Upper lobe of left lung (tissue), 6 donors: ENCODE measurements around the gene INKA1. TPM values are rescaled to one million over a fixed set of nuclear protein-coding genes. Genes with fewer than 3 reads are reported as not detected.
A peak's percentile ranks its signal among the peaks of the same experiment; 100 is the strongest.

Source experiments
- ATAC-seq, 2 donors: fragments of 200-7000 bp; cut with Tn5 transposase; one replicate each; pipeline ENCODE4 v1.9.1; 2022; ENCODE audit warnings: mild to moderate bottlenecking in 2 of 2, moderate library complexity in 2 of 2; ENCODE audit not compliant: low FRiP score in 2 of 2
- DNase-seq, 2 donors: peaks; one replicate each; pipeline ENCODE4 v3.0.0-alpha.2; 2019 to 2020
- H3K27ac ChIP-seq, 4 donors: fragments of 200-600 bp; sonication (generic); one replicate each; pipeline ENCODE4 v1.5.1; 2016 to 2019
- H3K27me3 ChIP-seq, 4 donors: fragments of 200-600 bp; sonication (generic); one replicate each; pipeline ENCODE4 v1.5.1; 2017 to 2019
- H3K36me3 ChIP-seq, 4 donors: fragments of 200-600 bp; sonication (generic); one replicate each; pipeline ENCODE4 v1.5.1; 2016 to 2019
- H3K4me1 ChIP-seq, 4 donors: fragments of 200-600 bp; sonication (generic); one replicate each; pipeline ENCODE4 v1.5.1; 2018 to 2019
- H3K4me3 ChIP-seq, 4 donors: fragments of 200-600 bp; sonication (generic); one replicate each; pipeline ENCODE4 v1.5.1; 2017 to 2019; ENCODE audit warnings: mild to moderate bottlenecking in 2 of 4, moderate library complexity in 1 of 4
- H3K9me3 ChIP-seq, 4 donors: fragments of 200-600 bp; sonication (generic); one replicate each; pipeline ENCODE4 v1.5.1; 2018 to 2019
- CTCF ChIP-seq, 6 experiments: fragments of 450-650 bp in 4 of 6; fragments of 200-600 bp in 2 of 6; sonication (generic) in 2 of 6; IDR thresholded peaks; one replicate each; pipeline ENCODE4 v1.5.1; 2016 to 2019; ENCODE audit warnings: antibody characterized with exemption in 6 of 6
- EP300 ChIP-seq, 4 donors: sonication (generic); formaldehyde crosslinking; IDR thresholded peaks; one replicate each; pipeline ENCODE4 v1.5.1; 2017; ENCODE audit warnings: antibody characterized with exemption in 4 of 4, control low read depth in 2 of 4
- POLR2A ChIP-seq, 4 donors: fragments of 450-650 bp; IDR thresholded peaks; one replicate each; pipeline ENCODE4 v1.5.1; 2016 to 2017; ENCODE audit warnings: antibody characterized with exemption in 4 of 4, mild to moderate bottlenecking in 2 of 4
- POLR2AphosphoS5 ChIP-seq, 2 donors: sonication (generic); formaldehyde crosslinking; IDR thresholded peaks; one replicate each; pipeline ENCODE4 v1.5.1; 2017; ENCODE audit warnings: antibody characterized with exemption in 2 of 2
- WGBS, 2 donors: methylation state at CpG; one replicate each; pipeline ENCODE4 v1.1.5; 2017 to 2018; 5-methylcytosine and 5-hydroxymethylcytosine counted together
- total RNA-seq, 6 donors: library from RNA; depleted of rRNA in 4 of 6; stranded (reverse); fragments of >200 nt in 4 of 6; gene quantifications; one replicate each; pipeline versions ENCODE4 v1.1.0 to v1.2.1, GENCODE V29; 2016 to 2021
- donor health status: DM: no; HTN: no; CAD: no; lungs with moderate emphysema.
- donor health status: DM: no; HTN: yes; CAD: no; lungs with severe emphysema.

The INKA1 gene
- total RNA-seq, 6 donors from 2014 or later: 5.0 to 13.6 (median 7.4) TPM

- Histone ChIP-seq H3K36me3 (peaks cover 0 to 22% (median 3%) of the 10 kb centered on the region in 4 donors), H3K9me3 (no peaks in the 10 kb centered on the region), H3K4me1 (peaks cover 28 to 46% (median 29%) of the 10 kb centered on the region in 4 donors), H3K27me3 (no peaks in the 10 kb centered on the region), H3K4me3 (peak within 1 kb of the TSS; percentile 87 to 96 (median 88)), H3K27ac (peak within 1 kb of the TSS; percentile 93 to 99 (median 96))
- peak; percentile 99 to 100 for ATAC-seq
- DNase-seq: peak; percentile 100
- 4% methylated on average over 24 of the region's 55 CpGs; no CpG with 5 or more reads in 1 of the 2 donors for WGBS, 2 donors
- TF ChIP-seq EP300 (IDR thresholded peaks at IDR 0.05) (no peak), CTCF (IDR thresholded peaks at IDR 0.05) (peak in 4 of 6 experiments; percentile 29 to 33 (median 32)), POLR2A (IDR thresholded peaks at IDR 0.05) (peak; percentile 65 to 93 (median 72)), POLR2AphosphoS5 (IDR thresholded peaks at IDR 0.05) (peak; percentile 85 to 93)
These were observed 16.5 kb upstream of the INKA1 start, which contains the start of gene IP6K1 for GRCh38 chr3:49786357-49787181. Gene IP6K1 (minus strand): TSS chr3:49786542. CDS start chr3:49748040, 38,502 bp downstream.

GRCh38 chr3:49787182-49787464 is 15.9 kb upstream of the INKA1 start:
- no peak for ATAC-seq
- peaks cover 25 to 40% (median 28%) of the 10 kb centered on the region in 4 donors for H3K4me1 ChIP-seq
- peak overlapping the region; percentile 93 to 99 (median 96) for H3K27ac ChIP-seq
- DNase-seq: no peak
- 73% methylated on average over 3 of the region's 3 CpGs for WGBS, 2 donors
- peak overlapping the region in 2 of 4 donors; percentile 87 to 88 for H3K4me3 ChIP-seq
- peaks cover 0 to 18% (median 0%) of the 10 kb centered on the region in 4 donors for H3K36me3 ChIP-seq
- TF ChIP-seq EP300 (IDR thresholded peaks at IDR 0.05) (no peak), CTCF (IDR thresholded peaks at IDR 0.05) (no peak), POLR2A (IDR thresholded peaks at IDR 0.05) (no peak), POLR2AphosphoS5 (IDR thresholded peaks at IDR 0.05) (no peak)
- no peaks in the 10 kb centered on the region for H3K9me3 ChIP-seq
- no peaks in the 10 kb centered on the region for H3K27me3 ChIP-seq

GRCh38 chr3:49787536-49787935 is 15.5 kb upstream of the INKA1 start:
- no peak for ATAC-seq

GRCh38 chr3:49788056-49788455 is 15.0 kb upstream of the INKA1 start:
- Histone ChIP-seq H3K27ac (no peak overlapping the region), H3K9me3 (no peaks in the 10 kb centered on the region), H3K36me3 (peaks cover 0 to 12% (median 0%) of the 10 kb centered on the region in 4 donors), H3K4me1 (peaks cover 25 to 34% (median 28%) of the 10 kb centered on the region in 4 donors), H3K27me3 (no peaks in the 10 kb centered on the region), H3K4me3 (no peak overlapping the region)
- 97 to 100% methylated on average over 2 of the region's 2 CpGs for WGBS, 2 donors
- TF ChIP-seq EP300 (IDR thresholded peaks at IDR 0.05) (no peak), POLR2A (IDR thresholded peaks at IDR 0.05) (no peak), CTCF (IDR thresholded peaks at IDR 0.05) (no peak)
- no peak for ATAC-seq
- no peak for DNase-seq

More at GRCh38 chr3:49787536-49787935, 15.5 kb upstream of the INKA1 start:
- Histone ChIP-seq H3K9me3 (no peaks in the 10 kb centered on the region), H3K4me3 (no peak overlapping the region), H3K4me1 (peaks cover 25 to 36% (median 28%) of the 10 kb centered on the region in 4 donors), H3K27me3 (no peaks in the 10 kb centered on the region), H3K36me3 (peaks cover 0 to 14% (median 0%) of the 10 kb centered on the region in 4 donors), H3K27ac (peak overlapping the region in 2 of 4 donors; percentile 93 to 99)
- DNase-seq: no peak
- 87 to 90% methylated on average over 5 of the region's 5 CpGs for WGBS, 2 donors
- TF ChIP-seq CTCF (IDR thresholded peaks at IDR 0.05) (no peak), EP300 (IDR thresholded peaks at IDR 0.05) (no peak), POLR2AphosphoS5 (IDR thresholded peaks at IDR 0.05) (no peak), POLR2A (IDR thresholded peaks at IDR 0.05) (no peak)
